ENCODE data around the gene RHOB. TPM values are rescaled to one million over a fixed set of nuclear protein-coding genes. Genes with fewer than 3 reads are reported as not detected.

RHOB gene
- total RNA-seq, 1 donor from 2014 or later = 12.9 TPM

DNA sequence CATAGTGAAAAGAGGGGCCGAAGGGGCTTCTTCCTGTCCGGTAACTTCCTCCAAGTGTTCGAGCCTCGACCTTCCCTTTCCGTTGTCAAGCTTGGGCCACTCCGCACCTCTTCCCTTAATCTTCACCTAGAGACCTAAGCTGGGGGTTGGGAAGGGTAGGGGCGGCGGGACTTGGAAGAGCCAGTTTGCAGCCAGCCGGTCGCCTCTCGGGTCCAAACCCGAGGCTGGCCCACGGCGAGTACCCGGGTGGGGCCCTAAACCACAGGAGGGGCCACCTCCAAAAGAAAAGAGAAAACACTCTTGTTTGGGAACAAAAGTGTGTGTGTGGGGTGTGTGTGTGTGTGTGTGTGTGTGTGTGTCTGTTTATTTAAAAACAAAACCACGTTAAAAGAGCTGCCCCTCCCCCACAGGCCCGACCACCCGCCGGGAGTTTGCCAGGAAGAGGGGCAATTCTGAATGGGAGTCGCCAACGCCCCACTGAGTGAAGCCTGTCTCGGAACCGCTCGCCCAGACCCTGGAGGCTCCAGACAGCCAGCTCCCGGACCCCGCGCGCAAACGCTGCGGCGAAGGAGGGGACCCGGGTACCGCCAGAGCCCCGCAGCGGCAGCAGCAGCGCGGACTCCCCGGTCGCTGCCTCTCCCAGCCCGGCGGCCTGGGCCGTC, 488 bp upstream of the RHOB start:
- peaks cover 4% of the 10 kb centered on the region for H3K36me3 Mint-ChIP-seq (ENCODE audit: low read depth)
- no peak for DNase-seq
- H3K27me3 Mint-ChIP-seq = peaks cover 2% of the 10 kb centered on the region
- intact Hi-C loops (cut with micrococcal nuclease) = loop anchor here (2.0 to 10.0 kb wide), 5 partner anchors 18 to 1082 kb away; partner anchors contain the start of gene LDAH
- TF ChIP-seq CTCF (IDR thresholded peaks at IDR 0.05) = no peak
- no peak overlapping the region for H3K27ac Mint-ChIP-seq
- peaks cover 16% of the 10 kb centered on the region for H3K4me1 Mint-ChIP-seq
- POLR2A ChIA-PET = interaction anchor here (0.6 to 5.8 kb wide), 34 partner anchors 8 to 1886 kb away, joined by 3 to 86 read pairs (median 6); partner anchors contain the start of genes GDF7, HS1BP3, LAPTM4A and LDAH
- no peaks in the 10 kb centered on the region for H3K9me3 Mint-ChIP-seq
- ATAC-seq (ENCODE audit: low read depth) = no peak
- peak overlapping the region; percentile 84 for H3K4me3 Mint-ChIP-seq
- CTCF ChIA-PET = interaction anchor here (0.9 to 3.6 kb wide), 9 partner anchors 22 to 205 kb away, joined by 3 to 57 read pairs (median 6); partner anchors contain the start of gene HS1BP3

DNA sequence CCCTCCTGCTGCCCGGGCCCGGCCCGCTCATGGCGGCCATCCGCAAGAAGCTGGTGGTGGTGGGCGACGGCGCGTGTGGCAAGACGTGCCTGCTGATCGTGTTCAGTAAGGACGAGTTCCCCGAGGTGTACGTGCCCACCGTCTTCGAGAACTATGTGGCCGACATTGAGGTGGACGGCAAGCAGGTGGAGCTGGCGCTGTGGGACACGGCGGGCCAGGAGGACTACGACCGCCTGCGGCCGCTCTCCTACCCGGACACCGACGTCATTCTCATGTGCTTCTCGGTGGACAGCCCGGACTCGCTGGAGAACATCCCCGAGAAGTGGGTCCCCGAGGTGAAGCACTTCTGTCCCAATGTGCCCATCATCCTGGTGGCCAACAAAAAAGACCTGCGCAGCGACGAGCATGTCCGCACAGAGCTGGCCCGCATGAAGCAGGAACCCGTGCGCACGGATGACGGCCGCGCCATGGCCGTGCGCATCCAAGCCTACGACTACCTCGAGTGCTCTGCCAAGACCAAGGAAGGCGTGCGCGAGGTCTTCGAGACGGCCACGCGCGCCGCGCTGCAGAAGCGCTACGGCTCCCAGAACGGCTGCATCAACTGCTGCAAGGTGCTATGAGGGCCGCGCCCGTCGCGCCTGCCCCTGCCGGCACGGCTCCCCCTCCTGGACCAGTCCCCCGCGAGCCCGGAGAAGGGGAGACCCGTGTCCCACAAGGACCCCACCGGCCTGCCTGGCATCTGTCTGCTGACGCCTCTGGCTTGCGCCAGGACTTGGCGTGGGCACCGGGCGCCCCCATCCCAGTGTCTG, 767 bp downstream of the RHOB start:
- ChIA-PET POLR2A (interaction anchor here (0.7 to 5.8 kb wide), 29 partner anchors 8 to 1888 kb away, joined by 3 to 86 read pairs (median 7); partner anchors contain the start of genes GDF7, HS1BP3, LAPTM4A and LDAH), CTCF (interaction anchor here (1.1 to 3.6 kb wide), 7 partner anchors 23 to 203 kb away, joined by 3 to 57 read pairs (median 8); partner anchors contain the start of gene HS1BP3)
- Mint-ChIP-seq H3K27me3 (peaks cover 2% of the 10 kb centered on the region), H3K27ac (peak overlapping the region; percentile 72), H3K4me3 (peak overlapping the region; percentile 88), H3K36me3 (ENCODE audit: low read depth) (peaks cover 4% of the 10 kb centered on the region), H3K9me3 (no peaks in the 10 kb centered on the region), H3K4me1 (peaks cover 16% of the 10 kb centered on the region)
- DNase-seq = peak; percentile 23
- TF ChIP-seq CTCF (IDR thresholded peaks at IDR 0.05) = no peak
- intact Hi-C loops (cut with micrococcal nuclease) = loop anchor here (1.0 to 10.0 kb wide), 10 partner anchors 19 to 1083 kb away; partner anchors contain the start of genes HS1BP3, LDAH, PUM2 and TTC32
- no peak for ATAC-seq (ENCODE audit: low read depth)

DNA sequence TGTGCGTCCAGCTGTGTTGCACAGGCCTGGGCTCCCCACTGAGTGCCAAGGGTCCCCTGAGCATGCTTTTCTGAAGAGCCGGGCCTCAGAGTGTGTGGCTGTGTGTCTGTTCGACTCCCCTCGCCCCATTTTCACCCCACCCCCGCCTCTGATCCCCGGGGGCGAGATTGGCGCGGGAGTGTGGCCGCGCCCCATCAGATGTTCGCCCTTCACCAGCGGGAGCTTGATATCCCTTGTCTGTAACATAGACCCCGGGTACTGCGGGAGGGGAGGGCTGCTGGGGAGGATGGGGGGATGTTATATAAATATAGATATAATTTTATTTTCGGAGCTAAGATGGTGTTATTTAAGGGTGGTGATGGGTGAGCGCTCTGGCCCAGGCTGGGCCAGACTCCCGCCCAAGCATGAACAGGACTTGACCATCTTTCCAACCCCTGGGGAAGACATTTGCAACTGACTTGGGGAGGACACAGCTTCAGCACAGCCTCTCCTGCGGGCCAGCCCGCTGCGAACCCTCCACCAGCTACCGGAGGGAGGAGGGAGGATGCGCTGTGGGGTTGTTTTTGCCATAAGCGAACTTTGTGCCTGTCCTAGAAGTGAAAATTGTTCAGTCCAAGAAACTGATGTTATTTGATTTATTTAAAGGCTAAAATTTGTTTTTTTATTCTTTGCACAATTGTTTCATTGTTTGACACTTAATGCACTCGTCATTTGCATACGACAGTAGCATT, 1.5 kb downstream of the RHOB start:
- ATAC-seq (ENCODE audit: low read depth) = no peak
- no peak for DNase-seq
- Mint-ChIP-seq H3K4me1 (peaks cover 16% of the 10 kb centered on the region), H3K27me3 (peaks cover 8% of the 10 kb centered on the region), H3K27ac (no peak overlapping the region), H3K4me3 (peak overlapping the region; percentile 88), H3K9me3 (no peaks in the 10 kb centered on the region), H3K36me3 (ENCODE audit: low read depth) (peaks cover 4% of the 10 kb centered on the region)
- intact Hi-C loops (cut with micrococcal nuclease) = loop anchor here (5.0 to 10.0 kb wide), 2 partner anchors 129 to 1084 kb away; no protein-coding TSS in a partner anchor
- CTCF ChIA-PET = interaction anchor here (1.6 to 3.6 kb wide), 4 partner anchors 24 to 202 kb away, joined by 4 to 57 read pairs (median 18); partner anchors contain the start of gene HS1BP3
- no peak for TF ChIP-seq CTCF (IDR thresholded peaks at IDR 0.05)
- POLR2A ChIA-PET = interaction anchor here (1.1 to 5.8 kb wide), 9 partner anchors 9 to 374 kb away, joined by 3 to 86 read pairs (median 14); partner anchors contain the start of genes GDF7, HS1BP3 and LDAH

DNA sequence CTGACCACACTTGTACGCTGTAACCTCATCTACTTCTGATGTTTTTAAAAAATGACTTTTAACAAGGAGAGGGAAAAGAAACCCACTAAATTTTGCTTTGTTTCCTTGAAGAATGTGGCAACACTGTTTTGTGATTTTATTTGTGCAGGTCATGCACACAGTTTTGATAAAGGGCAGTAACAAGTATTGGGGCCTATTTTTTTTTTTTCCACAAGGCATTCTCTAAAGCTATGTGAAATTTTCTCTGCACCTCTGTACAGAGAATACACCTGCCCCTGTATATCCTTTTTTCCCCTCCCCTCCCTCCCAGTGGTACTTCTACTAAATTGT, 2.1 kb downstream of the RHOB start:
- TF ChIP-seq CTCF (IDR thresholded peaks at IDR 0.05) = no peak
- ChIA-PET POLR2A (interaction anchor here (0.7 to 5.8 kb wide), 4 partner anchors 9 to 373 kb away, joined by 3 to 86 read pairs (median 4); partner anchors contain the start of gene HS1BP3), CTCF (interaction anchor here (1.3 to 3.6 kb wide), 2 partner anchors 187 to 193 kb away, joined by 5 to 57 read pairs; no protein-coding TSS in a partner anchor)
- Mint-ChIP-seq H3K27ac (no peak overlapping the region), H3K36me3 (ENCODE audit: low read depth) (peaks cover 4% of the 10 kb centered on the region), H3K4me1 (peaks cover 16% of the 10 kb centered on the region), H3K9me3 (no peaks in the 10 kb centered on the region), H3K27me3 (peaks cover 9% of the 10 kb centered on the region), H3K4me3 (peak overlapping the region; percentile 50)
- no peak for ATAC-seq (ENCODE audit: low read depth)
- DNase-seq = no peak
- intact Hi-C loops (cut with micrococcal nuclease) = loop anchor here (5.0 to 10.0 kb wide), 2 partner anchors 128 to 1084 kb away; no protein-coding TSS in a partner anchor
